ENCODE data around the gene PACRG.

PACRG gene

DNA sequence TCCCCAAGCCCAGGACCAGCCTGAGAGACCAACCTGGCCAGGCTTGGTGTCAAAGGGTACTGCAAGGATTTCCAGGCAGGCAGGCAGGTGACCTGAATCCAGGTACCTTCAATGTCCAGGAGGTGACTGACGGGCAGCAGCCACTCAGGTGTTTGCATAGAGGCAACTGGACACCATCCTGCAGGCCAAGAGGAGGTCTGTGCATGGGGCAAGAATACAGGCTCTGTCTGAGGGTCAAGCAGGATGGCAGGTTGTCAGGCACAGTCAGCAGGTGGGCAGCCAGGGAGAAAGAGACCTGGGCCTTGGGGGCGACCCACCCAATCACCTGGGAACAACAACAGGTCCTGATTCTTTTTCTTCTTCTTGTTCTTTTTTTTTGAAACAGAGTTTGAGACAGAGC lies 527.5 kb downstream of the PACRG start:
- no peak for ATAC-seq
- no peak for TF ChIP-seq ZFP3 (CRISPR knock-in tag; IDR thresholded peaks at IDR 0.05)
- TF ChIP-seq OSR1 (CRISPR knock-in tag; IDR thresholded peaks at IDR 0.05), result no peak
- no peak for TF ChIP-seq TOX (CRISPR knock-in tag; IDR thresholded peaks at IDR 0.05; ENCODE audit: borderline replicate concordance)
- TF ChIP-seq GLIS3 (CRISPR knock-in tag; IDR thresholded peaks at IDR 0.05), result no peak
- TF ChIP-seq TCF4 (CRISPR knock-in tag; IDR thresholded peaks at IDR 0.05; ENCODE audit: borderline replicate concordance), result no peak
- TF ChIP-seq, protein P1, sequence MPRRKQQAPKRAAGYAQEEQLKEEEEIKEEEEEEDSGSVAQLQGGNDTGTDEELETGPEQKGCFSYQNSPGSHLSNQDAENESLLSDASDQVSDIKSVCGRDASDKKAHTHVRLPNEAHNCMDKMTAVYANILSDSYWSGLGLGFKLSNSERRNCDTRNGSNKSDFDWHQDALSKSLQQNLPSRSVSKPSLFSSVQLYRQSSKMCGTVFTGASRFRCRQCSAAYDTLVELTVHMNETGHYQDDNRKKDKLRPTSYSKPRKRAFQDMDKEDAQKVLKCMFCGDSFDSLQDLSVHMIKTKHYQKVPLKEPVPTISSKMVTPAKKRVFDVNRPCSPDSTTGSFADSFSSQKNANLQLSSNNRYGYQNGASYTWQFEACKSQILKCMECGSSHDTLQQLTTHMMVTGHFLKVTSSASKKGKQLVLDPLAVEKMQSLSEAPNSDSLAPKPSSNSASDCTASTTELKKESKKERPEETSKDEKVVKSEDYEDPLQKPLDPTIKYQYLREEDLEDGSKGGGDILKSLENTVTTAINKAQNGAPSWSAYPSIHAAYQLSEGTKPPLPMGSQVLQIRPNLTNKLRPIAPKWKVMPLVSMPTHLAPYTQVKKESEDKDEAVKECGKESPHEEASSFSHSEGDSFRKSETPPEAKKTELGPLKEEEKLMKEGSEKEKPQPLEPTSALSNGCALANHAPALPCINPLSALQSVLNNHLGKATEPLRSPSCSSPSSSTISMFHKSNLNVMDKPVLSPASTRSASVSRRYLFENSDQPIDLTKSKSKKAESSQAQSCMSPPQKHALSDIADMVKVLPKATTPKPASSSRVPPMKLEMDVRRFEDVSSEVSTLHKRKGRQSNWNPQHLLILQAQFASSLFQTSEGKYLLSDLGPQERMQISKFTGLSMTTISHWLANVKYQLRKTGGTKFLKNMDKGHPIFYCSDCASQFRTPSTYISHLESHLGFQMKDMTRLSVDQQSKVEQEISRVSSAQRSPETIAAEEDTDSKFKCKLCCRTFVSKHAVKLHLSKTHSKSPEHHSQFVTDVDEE (CRISPR knock-in tag; IDR thresholded peaks at IDR 0.05), result no peak
- no peak for TF ChIP-seq RARB (CRISPR knock-in tag; IDR thresholded peaks at IDR 0.05)
- TF ChIP-seq, protein P2, sequence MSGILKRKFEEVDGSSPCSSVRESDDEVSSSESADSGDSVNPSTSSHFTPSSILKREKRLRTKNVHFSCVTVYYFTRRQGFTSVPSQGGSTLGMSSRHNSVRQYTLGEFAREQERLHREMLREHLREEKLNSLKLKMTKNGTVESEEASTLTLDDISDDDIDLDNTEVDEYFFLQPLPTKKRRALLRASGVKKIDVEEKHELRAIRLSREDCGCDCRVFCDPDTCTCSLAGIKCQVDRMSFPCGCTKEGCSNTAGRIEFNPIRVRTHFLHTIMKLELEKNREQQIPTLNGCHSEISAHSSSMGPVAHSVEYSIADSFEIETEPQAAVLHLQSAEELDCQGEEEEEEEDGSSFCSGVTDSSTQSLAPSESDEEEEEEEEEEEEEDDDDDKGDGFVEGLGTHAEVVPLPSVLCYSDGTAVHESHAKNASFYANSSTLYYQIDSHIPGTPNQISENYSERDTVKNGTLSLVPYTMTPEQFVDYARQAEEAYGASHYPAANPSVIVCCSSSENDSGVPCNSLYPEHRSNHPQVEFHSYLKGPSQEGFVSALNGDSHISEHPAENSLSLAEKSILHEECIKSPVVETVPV (CRISPR knock-in tag; IDR thresholded peaks at IDR 0.05), result no peak
- TF ChIP-seq ESRRG (CRISPR knock-in tag; IDR thresholded peaks at IDR 0.05), result no peak

DNA sequence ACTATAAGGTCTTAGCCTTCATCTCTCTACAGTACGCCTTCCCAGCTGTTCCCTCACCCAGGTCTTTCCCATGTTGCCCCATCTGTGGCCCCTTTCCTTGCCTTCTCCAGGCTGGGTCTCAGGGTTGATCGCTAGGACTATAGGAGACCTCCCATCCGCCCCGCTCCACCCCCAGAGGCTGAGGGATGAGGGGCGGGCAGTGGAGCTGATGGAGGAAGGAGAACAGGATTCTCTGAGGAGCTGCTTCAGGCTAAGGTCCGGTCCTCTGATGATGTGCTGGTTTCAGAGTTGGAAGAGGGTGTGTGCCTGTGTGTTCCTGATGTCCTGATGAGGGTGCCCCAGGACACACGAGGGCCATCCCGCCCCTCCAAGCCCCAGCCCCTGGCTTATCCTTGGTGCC lies 531.9 kb downstream of the PACRG start:
- ATAC-seq, result no peak
- TF ChIP-seq, protein P3, sequence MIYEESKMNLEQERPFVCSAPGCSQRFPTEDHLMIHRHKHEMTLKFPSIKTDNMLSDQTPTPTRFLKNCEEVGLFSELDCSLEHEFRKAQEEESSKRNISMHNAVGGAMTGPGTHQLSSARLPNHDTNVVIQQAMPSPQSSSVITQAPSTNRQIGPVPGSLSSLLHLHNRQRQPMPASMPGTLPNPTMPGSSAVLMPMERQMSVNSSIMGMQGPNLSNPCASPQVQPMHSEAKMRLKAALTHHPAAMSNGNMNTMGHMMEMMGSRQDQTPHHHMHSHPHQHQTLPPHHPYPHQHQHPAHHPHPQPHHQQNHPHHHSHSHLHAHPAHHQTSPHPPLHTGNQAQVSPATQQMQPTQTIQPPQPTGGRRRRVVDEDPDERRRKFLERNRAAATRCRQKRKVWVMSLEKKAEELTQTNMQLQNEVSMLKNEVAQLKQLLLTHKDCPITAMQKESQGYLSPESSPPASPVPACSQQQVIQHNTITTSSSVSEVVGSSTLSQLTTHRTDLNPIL (CRISPR knock-in tag; IDR thresholded peaks at IDR 0.05; ENCODE audit: low read depth), result no peak
- TF ChIP-seq ARNTL (CRISPR knock-in tag; IDR thresholded peaks at IDR 0.05; ENCODE audit: borderline replicate concordance, low read depth) (no peak), ZNF565 (CRISPR knock-in tag; conservative IDR thresholded peaks at IDR 0.05; ENCODE audit: low read depth) (no peak), ZNF8 (CRISPR knock-in tag; IDR thresholded peaks at IDR 0.05) (no peak), OSR1 (CRISPR knock-in tag; IDR thresholded peaks at IDR 0.05) (no peak), TCF4 (CRISPR knock-in tag; IDR thresholded peaks at IDR 0.05; ENCODE audit: borderline replicate concordance) (no peak), BACH2 (CRISPR knock-in tag; IDR thresholded peaks at IDR 0.05; ENCODE audit: borderline replicate concordance) (no peak), SNAI2 (CRISPR knock-in tag; IDR thresholded peaks at IDR 0.05) (no peak)
- TF ChIP-seq, protein P4, sequence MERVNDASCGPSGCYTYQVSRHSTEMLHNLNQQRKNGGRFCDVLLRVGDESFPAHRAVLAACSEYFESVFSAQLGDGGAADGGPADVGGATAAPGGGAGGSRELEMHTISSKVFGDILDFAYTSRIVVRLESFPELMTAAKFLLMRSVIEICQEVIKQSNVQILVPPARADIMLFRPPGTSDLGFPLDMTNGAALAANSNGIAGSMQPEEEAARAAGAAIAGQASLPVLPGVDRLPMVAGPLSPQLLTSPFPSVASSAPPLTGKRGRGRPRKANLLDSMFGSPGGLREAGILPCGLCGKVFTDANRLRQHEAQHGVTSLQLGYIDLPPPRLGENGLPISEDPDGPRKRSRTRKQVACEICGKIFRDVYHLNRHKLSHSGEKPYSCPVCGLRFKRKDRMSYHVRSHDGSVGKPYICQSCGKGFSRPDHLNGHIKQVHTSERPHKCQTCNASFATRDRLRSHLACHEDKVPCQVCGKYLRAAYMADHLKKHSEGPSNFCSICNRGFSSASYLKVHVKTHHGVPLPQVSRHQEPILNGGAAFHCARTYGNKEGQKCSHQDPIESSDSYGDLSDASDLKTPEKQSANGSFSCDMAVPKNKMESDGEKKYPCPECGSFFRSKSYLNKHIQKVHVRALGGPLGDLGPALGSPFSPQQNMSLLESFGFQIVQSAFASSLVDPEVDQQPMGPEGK (CRISPR knock-in tag; IDR thresholded peaks at IDR 0.05; ENCODE audit: borderline replicate concordance), result no peak
- TF ChIP-seq, protein P5, sequence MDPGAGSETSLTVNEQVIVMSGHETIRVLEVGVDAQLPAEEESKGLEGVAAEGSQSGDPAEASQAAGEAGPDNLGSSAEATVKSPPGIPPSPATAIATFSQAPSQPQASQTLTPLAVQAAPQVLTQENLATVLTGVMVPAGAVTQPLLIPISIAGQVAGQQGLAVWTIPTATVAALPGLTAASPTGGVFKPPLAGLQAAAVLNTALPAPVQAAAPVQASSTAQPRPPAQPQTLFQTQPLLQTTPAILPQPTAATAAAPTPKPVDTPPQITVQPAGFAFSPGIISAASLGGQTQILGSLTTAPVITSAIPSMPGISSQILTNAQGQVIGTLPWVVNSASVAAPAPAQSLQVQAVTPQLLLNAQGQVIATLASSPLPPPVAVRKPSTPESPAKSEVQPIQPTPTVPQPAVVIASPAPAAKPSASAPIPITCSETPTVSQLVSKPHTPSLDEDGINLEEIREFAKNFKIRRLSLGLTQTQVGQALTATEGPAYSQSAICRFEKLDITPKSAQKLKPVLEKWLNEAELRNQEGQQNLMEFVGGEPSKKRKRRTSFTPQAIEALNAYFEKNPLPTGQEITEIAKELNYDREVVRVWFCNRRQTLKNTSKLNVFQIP (CRISPR knock-in tag; IDR thresholded peaks at IDR 0.05; ENCODE audit: borderline replicate concordance, low read depth), result no peak

DNA sequence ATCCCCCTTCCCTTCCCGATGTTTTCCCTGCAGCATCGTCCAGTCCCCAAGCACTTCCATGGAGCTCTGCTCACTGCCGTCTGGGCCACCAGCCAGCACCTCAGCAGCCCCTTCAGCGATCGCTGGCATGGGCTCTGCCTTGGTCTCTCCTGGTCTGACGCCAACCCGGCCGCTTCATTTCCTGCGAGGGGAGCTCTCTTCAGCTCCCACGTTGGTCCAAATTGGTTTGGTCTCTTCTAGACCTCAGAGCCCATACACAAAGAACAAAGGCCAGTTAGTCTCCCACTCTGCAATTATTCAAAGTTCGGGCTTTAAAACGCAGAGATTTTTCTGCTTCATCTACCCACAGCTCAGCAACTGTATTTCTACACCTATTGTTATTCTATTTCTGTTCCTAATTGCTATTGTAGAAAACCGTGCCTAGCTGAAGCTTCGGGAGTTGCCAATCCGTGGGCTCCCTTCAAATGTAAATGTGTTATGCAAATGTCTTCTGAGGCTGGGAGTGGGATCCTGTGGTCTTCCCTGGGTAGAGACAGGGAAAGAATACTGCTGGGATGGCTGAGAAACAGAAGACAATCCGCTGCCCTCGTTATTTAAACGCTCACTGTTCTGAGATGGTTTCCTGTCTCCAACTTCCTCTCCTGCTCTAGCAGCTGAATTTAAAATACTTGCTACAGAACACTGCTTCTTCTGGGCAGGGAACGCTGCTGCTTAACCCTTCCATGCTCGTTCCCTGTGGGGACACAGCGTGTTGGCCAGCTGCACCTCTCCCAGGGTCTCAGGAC lies 532.5 kb downstream of the PACRG start:
- no peak for ATAC-seq
- TF ChIP-seq CSDC2 (CRISPR knock-in tag; IDR thresholded peaks at IDR 0.05), result no peak
- no peak for TF ChIP-seq TOX (CRISPR knock-in tag; IDR thresholded peaks at IDR 0.05; ENCODE audit: borderline replicate concordance)
- no peak for TF ChIP-seq OSR1 (CRISPR knock-in tag; IDR thresholded peaks at IDR 0.05)
- TF ChIP-seq RARB (CRISPR knock-in tag; IDR thresholded peaks at IDR 0.05), result no peak
- TF ChIP-seq SNAI2 (CRISPR knock-in tag; IDR thresholded peaks at IDR 0.05), result no peak
- TF ChIP-seq, protein P1 (CRISPR knock-in tag; IDR thresholded peaks at IDR 0.05), result no peak
- TF ChIP-seq, protein P2 (CRISPR knock-in tag; IDR thresholded peaks at IDR 0.05), result no peak
- no peak for TF ChIP-seq TCF4 (CRISPR knock-in tag; IDR thresholded peaks at IDR 0.05; ENCODE audit: borderline replicate concordance)
- TF ChIP-seq, protein P3 (CRISPR knock-in tag; IDR thresholded peaks at IDR 0.05; ENCODE audit: low read depth), result no peak
- TF ChIP-seq ZFP3 (CRISPR knock-in tag; IDR thresholded peaks at IDR 0.05), result no peak
- TF ChIP-seq ISL1 (CRISPR knock-in tag; IDR thresholded peaks at IDR 0.05), result no peak
- no peak for TF ChIP-seq ZFP30 (CRISPR knock-in tag; IDR thresholded peaks at IDR 0.05)
- no peak for TF ChIP-seq BACH2 (CRISPR knock-in tag; IDR thresholded peaks at IDR 0.05; ENCODE audit: borderline replicate concordance)
